Skeletal muscle satellite cell (primary cell): Measurements from ENCODE around the gene PPP1R12B.
A peak's percentile ranks its signal among the peaks of the same experiment; 100 is the strongest.
"Not testable (repeated sequence)": the region's sequence is repeated elsewhere in the genome, so short reads cannot be mapped to it uniquely, and the experiment has no call there.

Experiments used
- H3K27me3 ChIP-seq: 2 replicates; pipeline ENCODE4 v1.7.0; 2013; ENCODE audit warnings: low read length; ENCODE audit not compliant: control insufficient read depth, insufficient read depth
- H3K36me3 ChIP-seq: 2 replicates; pipeline ENCODE4 v1.7.0; 2013; ENCODE audit warnings: mild to moderate bottlenecking, control low read depth, low read length; ENCODE audit not compliant: insufficient read depth
- H3K4me1 ChIP-seq: 2 replicates; pipeline ENCODE4 v1.7.0; 2013; ENCODE audit warnings: low read length; ENCODE audit not compliant: control insufficient read depth, insufficient read depth
- H3K4me2 ChIP-seq: 2 replicates; pipeline ENCODE4 v1.7.0; 2013; ENCODE audit warnings: mild to moderate bottlenecking, low read length
- H3K4me3 ChIP-seq: 2 replicates; pipeline ENCODE4 v1.7.0; 2013; ENCODE audit warnings: low read length
- H3K9ac ChIP-seq: 2 replicates; pipeline ENCODE4 v1.7.0; 2013; ENCODE audit warnings: mild to moderate bottlenecking, low read depth, low read length, moderate library complexity
- H3K9me3 ChIP-seq: replicated peaks from 2 replicates; pipeline ENCODE4 v1.7.0; 2013; ENCODE audit warnings: mild to moderate bottlenecking, control low read depth, low read length

Gene PPP1R12B

GRCh38 chr1:202376247-202376646 lies 27.7 kb downstream of the PPP1R12B start:
- Histone ChIP-seq H3K9me3 (no peaks in the 10 kb centered on the region), H3K4me1 (peaks cover 3% of the 10 kb centered on the region), H3K36me3 (no peaks in the 10 kb centered on the region), H3K4me2 (no peak overlapping the region), H3K9ac (no peak overlapping the region), H3K4me3 (no peak overlapping the region), H3K27me3 (no peaks in the 10 kb centered on the region)

- H3K9ac ChIP-seq, H3K4me3 ChIP-seq: not testable (repeated sequence)
Measured at GRCh38 chr1:202379884-202380529, 31.5 kb downstream of the PPP1R12B start.

GRCh38 chr1:202380535-202380934 lies 32.0 kb downstream of the PPP1R12B start:
- H3K4me3 ChIP-seq, H3K27me3 ChIP-seq, H3K9ac ChIP-seq, H3K9me3 ChIP-seq, H3K36me3 ChIP-seq, H3K4me1 ChIP-seq, H3K4me2 ChIP-seq: not testable (repeated sequence)

More at GRCh38 chr1:202379884-202380529, 31.5 kb downstream of the PPP1R12B start:
- not testable (repeated sequence) for H3K27me3 ChIP-seq, H3K36me3 ChIP-seq, H3K9me3 ChIP-seq, H3K4me1 ChIP-seq, H3K4me2 ChIP-seq

GRCh38 chr1:202381867-202382266 lies 33.4 kb downstream of the PPP1R12B start:
- H3K4me2 ChIP-seq, H3K4me3 ChIP-seq, H3K36me3 ChIP-seq, H3K27me3 ChIP-seq, H3K9ac ChIP-seq, H3K9me3 ChIP-seq, H3K4me1 ChIP-seq: not testable (repeated sequence)

GRCh38 chr1:202395831-202396230 lies 47.3 kb downstream of the PPP1R12B start:
- not testable (repeated sequence) for H3K27me3 ChIP-seq, H3K36me3 ChIP-seq, H3K4me3 ChIP-seq, H3K4me2 ChIP-seq, H3K9ac ChIP-seq, H3K9me3 ChIP-seq
- peaks cover 12% of the 10 kb centered on the region for H3K4me1 ChIP-seq

GRCh38 chr1:202397256-202397655 lies 48.8 kb downstream of the PPP1R12B start:
- Histone ChIP-seq H3K4me2 (no peak overlapping the region), H3K9me3 (no peaks in the 10 kb centered on the region), H3K36me3 (no peaks in the 10 kb centered on the region), H3K27me3 (no peaks in the 10 kb centered on the region), H3K9ac (no peak overlapping the region), H3K4me1 (peaks cover 12% of the 10 kb centered on the region), H3K4me3 (no peak overlapping the region)

GRCh38 chr1:202398439-202398838 lies 49.9 kb downstream of the PPP1R12B start:
- not testable (repeated sequence) for H3K9ac ChIP-seq, H3K36me3 ChIP-seq, H3K4me2 ChIP-seq, H3K4me3 ChIP-seq, H3K9me3 ChIP-seq, H3K27me3 ChIP-seq
- H3K4me1 ChIP-seq: peaks cover 12% of the 10 kb centered on the region

- H3K9ac ChIP-seq, H3K4me1 ChIP-seq, H3K36me3 ChIP-seq, H3K4me3 ChIP-seq, H3K4me2 ChIP-seq, H3K27me3 ChIP-seq, H3K9me3 ChIP-seq: not testable (repeated sequence)
Measured at GRCh38 chr1:202401771-202402170, 53.3 kb downstream of the PPP1R12B start.

- not testable (repeated sequence) for H3K4me3 ChIP-seq, H3K36me3 ChIP-seq, H3K27me3 ChIP-seq, H3K4me2 ChIP-seq, H3K9ac ChIP-seq, H3K9me3 ChIP-seq
- peaks cover 13% of the 10 kb centered on the region for H3K4me1 ChIP-seq
Measured at GRCh38 chr1:202403381-202403780, 54.9 kb downstream of the PPP1R12B start.

- H3K9ac ChIP-seq: no peak overlapping the region
- H3K4me3 ChIP-seq: no peak overlapping the region
- H3K4me2 ChIP-seq: no peak overlapping the region
- H3K9me3 ChIP-seq: no peaks in the 10 kb centered on the region
- H3K27me3 ChIP-seq: no peaks in the 10 kb centered on the region
- H3K36me3 ChIP-seq: no peaks in the 10 kb centered on the region
- H3K4me1 ChIP-seq: peaks cover 23% of the 10 kb centered on the region
Measured at GRCh38 chr1:202405928-202406327, 57.4 kb downstream of the PPP1R12B start.

GRCh38 chr1:202406896-202407295 lies 58.4 kb downstream of the PPP1R12B start:
- peak overlapping the region; percentile 31 for H3K4me2 ChIP-seq
- not testable (repeated sequence) for H3K36me3 ChIP-seq, H3K27me3 ChIP-seq, H3K9me3 ChIP-seq, H3K4me3 ChIP-seq, H3K9ac ChIP-seq
- peaks cover 32% of the 10 kb centered on the region for H3K4me1 ChIP-seq

GRCh38 chr1:202407378-202407777 lies 58.9 kb downstream of the PPP1R12B start:
- H3K9ac ChIP-seq, H3K27me3 ChIP-seq, H3K36me3 ChIP-seq, H3K9me3 ChIP-seq, H3K4me3 ChIP-seq: not testable (repeated sequence)
- peaks cover 33% of the 10 kb centered on the region for H3K4me1 ChIP-seq
- peak overlapping the region; percentile 31 for H3K4me2 ChIP-seq
